OCI-LY7 (cell line): ENCODE results near the gene TRNAU1AP.

Experiments
- CTCF ChIP-seq: fragments of 200-600 bp; sonication (generic); conservative IDR thresholded peaks from 2 replicates; pipeline ENCODE4 v1.5.1; 2014; ENCODE audit warnings: mild to moderate bottlenecking, antibody characterized with exemption, low read length, moderate library complexity, mixed read lengths
- EZH2phosphoT487 ChIP-seq: fragments of 200-600 bp; sonication (generic); IDR thresholded peaks from 2 replicates; pipeline ENCODE4 v1.6.1; 2018; ENCODE audit warnings: low read depth, borderline replicate concordance, mild to moderate bottlenecking, mixed run types, antibody characterized with exemption, low read length, moderate library complexity, mixed read lengths

- no peak for TF ChIP-seq CTCF
- no peak for TF ChIP-seq EZH2phosphoT487
Observed at GRCh38 chr1:28592321-28593071, 39.6 kb downstream of the TRNAU1AP start.
